ENCODE results near the gene KLHL29.
"Not testable (repeated sequence)": the region's sequence is repeated elsewhere in the genome, so short reads cannot be mapped to it uniquely, and the experiment has no call there.

Gene KLHL29

DNA sequence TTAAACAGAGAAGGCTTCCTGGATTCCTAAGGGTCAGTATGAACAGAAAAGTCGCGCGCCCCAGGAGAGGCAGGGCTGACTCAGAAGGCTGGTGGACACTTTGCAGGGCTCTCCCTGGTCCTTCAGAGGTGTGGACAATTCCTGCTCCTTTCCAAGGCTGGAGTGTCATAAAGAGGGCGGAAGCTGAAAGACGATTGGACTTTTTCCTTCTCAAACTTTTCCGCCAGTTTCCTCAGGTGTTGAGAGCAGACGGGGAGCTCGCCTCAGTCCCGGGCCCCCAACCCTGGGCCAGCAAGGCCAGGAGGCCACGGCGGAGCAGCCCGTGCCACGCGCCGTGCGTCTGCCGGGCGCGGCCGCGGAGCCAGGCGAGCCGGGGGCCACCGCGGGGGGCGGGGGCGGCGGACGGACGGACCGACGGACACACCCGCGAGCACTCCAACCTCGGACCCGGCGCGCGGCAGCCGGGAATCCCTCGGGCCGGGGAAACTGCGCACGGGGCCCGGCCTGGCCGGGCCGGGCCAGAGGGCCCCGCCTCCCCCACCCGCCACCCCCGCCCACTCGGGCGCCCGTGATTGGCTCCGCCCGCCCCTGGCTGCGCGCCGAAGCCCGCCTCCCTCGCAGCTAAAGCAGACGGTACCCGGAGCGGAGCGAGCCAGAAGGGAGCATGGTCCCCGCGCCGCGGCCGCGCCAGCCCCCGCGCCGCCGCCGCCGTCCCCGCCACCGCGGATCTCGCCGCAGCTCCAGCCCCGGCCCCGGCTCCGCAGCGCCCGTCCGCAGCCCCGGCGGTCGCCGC is at the start of gene KLHL29:
KLHL29 (plus strand) TSS at position 629 of the 793 bp plus-strand sequence. CDS start 177,018 bp downstream, outside the sequence.
- peak; percentile 68 for DNase-seq

DNA sequence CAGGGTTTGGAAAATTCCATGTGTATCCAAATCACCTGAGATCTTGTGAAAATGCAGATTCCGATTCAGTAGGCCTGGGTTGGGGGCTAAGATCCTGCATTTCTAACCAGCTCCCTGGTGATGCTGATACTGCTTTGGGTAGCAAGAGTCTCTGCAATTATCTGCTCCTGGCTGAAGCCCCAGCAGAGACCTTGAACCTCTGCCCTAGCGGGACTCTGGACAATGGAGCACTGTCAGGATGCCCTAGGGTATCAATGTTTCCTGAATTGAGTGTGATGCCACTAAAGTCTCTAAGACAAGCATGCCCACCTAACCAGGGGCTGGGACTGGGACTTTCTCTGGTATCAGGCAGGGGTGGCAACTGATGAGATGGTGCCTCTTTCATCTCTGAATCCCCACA is 49.4 kb upstream of the KLHL29 start:
- no peak for DNase-seq

DNA sequence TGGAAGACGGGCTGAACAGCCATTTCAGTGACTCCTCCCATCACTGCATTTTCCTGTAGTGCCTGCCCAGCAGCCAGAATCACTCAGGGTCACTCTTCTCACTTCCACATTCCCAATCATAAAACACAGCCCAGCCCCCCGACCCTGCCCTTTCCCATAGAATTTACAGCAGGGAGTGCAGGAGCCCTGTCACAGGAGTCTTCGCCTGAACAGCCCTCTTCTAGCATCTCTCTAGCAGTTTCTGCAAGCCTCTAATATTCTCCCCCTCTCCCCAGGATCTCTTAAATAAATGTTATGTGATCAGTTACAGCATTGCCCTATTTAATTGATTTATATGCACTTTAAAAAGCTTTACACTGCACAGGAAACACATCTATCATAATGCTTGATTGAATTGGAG is 42.9 kb upstream of the KLHL29 start:
- no peak for DNase-seq

DNA sequence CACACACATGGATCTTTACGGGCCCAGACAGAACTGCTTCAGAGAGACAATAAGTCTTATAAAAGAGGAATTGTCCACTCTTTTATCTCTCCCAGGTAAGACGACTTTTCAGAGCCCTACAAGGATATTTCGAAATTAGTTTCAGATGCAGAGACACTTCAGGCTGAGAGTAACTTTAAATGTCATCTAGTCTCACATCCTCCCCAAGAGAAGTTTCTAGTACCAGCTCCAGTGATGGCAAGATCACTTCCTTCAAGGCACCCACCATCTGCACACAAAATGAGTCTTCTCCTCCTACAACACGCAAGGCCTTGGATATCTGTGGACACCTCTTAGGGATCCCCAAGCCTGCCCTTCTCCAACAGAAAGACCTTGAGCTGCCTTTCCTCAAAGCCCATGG is 39.0 kb upstream of the KLHL29 start:
- DNase-seq: no peak

DNA sequence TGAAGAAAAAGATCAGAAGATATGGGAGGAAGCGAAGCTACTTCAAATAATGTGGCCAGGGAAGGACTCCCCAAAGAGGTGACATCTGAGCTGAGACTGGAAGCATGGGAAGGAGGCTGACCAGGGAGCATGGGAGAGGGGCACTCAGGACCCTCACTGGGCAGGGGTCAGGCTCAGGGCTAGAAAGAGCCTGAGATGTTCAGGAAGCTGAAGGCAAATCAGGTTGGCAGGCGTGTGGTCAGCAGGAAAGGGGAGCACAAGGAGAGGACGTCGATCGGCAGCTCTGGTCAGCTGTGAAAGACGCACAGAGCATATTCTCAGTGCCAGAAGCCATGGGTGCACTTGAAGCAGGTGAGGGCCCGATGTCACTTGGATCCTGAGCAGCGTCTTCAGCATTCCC is 38.2 kb upstream of the KLHL29 start:
- no peak for DNase-seq

DNA sequence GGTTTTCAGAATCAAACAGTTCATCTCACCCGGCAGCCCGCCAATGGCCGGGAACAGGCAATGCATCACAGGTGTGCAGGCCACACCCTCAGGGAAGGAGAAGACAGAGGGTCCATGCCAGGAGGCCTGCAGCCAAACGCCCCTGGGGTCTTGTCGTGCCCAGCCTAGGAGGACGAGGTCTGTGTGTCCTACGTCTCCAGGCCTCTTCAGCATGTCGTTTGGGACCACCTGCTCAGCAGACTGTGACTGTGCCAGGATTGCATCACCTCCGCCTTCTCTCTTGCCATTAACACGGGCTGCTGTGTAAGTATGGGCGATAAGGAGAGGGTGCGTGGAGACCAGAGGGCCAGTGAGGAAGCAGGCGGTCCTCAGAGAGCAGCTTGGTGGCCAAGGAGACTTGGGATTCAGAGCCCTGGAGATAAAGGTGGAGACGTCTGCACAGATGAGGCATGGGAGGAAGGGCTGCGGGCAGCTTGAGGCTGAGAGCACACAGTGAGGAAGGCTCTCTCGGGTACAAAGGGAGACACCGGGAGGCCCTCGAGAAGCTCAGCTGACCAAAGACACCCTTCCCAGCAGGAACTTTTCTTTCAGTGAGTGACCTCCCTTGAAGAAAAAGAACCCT is 37.4 kb upstream of the KLHL29 start:
- DNase-seq: no peak

DNA sequence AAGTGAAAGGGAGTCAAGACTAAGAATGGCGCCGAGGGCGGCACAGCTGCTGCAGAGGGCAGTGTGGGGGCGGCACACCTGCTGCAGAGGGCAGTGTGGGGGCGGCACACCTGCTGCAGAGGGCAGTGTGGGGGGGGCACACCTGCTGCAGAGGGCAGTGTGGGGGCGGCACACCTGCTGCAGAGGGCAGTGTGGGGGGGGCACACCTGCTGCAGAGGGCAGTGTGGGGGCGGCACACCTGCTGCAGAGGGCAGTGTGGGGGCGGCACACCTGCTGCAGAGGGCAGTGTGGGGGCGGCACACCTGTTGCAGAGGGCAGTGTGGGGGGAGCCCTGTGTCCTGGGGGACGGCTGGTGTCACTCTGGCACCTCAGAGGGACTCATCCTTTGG is 36.9 kb upstream of the KLHL29 start:
- not testable (repeated sequence) for DNase-seq

DNA sequence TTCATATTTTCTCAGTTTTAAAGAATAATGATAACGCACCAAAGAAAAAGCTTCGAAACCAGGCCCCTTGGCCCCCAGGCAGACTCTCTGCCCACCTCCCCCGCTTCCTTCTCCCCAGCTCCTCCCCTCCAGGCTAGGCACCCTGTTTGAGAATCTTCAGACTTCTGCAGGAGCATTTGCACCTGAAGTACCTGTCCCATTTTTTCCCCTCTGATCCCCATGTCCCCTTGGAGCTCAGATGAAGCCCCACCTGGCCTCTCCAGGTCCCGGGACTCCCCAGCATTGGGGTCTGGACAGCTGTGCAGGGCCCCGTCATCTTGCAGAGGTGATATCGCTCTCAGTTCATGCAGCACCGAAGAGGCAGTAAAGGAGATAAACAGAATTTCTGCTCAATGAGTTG is 35.5 kb upstream of the KLHL29 start:
- no peak for DNase-seq

DNA sequence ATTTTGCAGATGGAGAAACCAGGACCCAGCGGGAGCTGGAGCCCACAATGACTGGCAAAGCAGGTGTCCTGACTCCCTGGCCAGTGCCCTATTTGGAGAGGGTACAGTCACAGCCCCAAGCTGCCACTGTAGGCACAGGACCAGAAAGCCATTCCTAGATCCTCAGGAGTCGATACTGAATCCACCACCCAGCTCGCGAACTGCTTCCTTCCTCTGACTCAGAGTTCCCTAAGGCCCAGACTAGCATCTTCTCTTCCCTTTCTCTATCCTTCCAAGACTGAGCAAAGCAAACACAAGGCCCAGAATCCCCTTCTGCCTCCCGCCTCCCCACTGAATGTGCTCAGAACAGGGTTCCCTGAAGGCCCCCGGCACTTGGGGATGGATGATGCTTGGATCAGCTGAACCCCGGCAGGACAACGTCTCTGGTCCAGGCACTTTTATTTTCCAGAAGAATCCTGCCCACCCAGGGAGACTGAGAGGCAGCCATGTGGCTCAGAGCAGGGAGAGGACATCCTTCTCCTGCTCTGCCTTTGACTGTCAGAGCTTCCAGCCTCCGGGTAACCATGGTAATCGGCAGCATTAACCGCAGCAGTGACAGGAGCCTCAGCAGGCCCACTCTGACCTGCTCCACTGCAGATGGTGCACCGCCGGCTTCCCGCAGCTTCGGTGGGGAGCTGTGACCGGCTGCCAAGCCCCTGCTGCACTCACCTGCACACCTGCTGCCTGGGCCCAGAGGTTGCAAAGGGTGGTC is 34.8 kb upstream of the KLHL29 start:
- DNase-seq: no peak

DNA sequence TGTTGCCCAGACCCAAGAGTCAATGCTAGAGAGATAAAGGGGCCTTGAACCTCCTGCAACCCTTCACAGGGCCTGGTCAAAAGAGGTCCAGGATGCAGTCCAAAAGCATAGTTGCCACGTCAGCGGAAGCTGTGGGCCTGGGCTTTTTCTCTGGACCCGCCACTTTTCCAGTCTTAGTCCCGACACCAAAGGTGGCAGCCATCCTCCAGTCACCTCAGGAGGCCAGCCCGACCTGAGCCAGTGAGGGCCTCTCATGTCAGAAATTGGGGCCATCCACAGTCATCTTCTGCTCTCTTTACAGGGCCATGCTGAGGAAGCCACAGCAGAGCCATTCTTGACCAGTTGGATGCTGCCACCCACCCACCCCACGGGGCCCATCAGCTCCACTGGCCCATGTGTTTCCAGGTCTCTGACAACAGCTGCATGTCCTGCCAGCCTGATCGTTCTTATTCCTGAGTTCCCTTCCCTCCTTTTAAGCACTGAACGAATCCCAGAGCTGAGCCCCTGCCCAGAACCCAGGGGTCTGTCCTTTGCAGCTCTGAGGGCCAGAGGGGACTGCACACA is 34.1 kb upstream of the KLHL29 start:
- DNase-seq: no peak

DNA sequence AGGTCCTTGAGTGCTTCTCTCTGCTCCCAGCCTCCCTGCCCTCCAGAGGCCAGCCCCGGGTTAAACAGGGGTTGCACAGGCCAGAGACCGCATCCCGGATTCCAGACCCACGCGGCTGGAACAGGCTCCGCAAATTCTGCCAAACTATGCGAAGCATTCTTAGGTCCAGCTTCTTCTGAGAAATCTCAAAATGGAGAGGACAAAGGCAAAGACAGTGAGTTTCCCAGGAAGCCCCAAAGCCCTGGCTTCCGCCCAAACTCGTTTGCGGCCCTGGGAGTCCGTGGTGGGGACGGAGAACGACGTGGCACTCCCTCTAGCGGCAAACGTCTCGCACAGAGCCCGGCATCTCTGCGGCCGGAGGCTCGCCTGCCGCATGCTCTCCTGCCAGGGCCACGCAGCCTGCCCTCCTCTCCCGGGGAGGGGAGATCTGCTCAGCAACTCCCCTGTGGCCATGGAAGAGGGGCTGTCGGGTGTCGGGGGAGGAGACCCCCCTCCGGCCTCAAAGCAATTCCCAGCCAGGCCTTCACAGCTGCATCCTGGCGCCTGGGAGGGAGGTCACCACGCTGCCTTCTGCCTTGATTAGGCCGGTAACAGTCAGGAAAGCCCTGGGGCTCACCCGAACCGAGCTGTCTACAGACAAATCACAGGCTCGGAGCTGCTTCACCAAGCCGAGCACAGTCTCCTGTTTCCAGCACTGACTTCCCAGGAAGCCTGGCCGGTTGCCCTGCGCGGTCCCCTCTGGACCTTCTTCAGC is 33.4 kb upstream of the KLHL29 start:
- peak; percentile 60 for DNase-seq

DNA sequence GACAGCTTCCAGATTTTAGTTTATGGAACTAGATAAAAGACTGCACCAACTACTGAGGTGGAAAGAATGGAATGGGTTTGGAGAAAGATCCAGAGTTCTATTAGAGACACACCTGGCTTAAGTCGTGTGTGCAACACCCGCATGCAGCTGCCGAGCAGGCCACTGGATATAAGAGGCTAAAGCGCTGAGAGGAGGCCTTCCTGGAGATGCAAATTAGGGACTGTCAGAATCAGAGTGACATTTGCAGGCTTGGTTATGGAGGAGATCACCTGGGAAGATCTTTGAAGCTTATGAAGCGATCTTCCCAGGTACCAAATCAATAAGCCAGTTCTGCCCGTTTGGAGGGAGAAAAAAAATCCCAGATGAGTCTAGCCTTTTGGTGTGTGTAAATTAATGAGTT is 30.4 kb upstream of the KLHL29 start:
- DNase-seq: no peak

DNA sequence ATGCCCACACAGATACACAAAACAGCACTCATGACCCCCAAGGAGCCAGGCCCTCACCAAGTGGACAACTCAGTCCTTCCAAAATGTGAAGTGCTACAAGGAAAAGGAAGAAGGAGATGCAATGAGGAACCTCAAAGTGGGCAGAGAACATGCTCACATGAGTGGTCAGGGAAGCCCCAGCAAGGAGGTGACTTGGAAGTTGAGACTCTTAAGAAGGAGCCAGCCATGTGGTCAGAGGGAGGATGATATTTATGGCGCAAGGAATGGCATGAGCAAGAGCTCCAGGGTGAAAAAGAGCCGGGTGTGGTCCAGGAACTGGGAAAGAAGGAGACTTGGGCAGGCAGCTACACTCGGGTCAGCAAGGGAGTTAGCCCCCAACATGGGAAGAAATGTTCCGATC is 30.0 kb upstream of the KLHL29 start:
- DNase-seq: no peak

DNA sequence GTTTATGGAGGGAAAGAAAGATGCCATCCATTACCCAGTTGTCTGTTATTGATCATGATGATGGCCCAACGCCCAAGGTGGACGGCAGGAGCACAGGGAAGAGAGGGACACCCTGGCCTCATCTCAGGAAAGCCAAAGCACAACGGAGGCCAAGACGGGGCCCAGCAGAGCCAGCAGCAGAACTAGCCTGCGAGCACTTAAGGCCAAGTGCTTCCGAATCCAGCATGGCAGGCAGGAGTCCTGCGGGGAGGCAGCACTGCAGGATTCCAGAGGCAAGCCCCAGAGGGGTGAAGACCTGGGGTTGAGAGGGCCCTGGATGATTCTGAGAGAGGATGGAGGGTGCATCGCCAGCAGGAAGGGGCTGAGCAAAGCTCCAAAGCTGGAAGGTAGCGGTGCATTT is 28.3 kb upstream of the KLHL29 start:
- no peak for DNase-seq

DNA sequence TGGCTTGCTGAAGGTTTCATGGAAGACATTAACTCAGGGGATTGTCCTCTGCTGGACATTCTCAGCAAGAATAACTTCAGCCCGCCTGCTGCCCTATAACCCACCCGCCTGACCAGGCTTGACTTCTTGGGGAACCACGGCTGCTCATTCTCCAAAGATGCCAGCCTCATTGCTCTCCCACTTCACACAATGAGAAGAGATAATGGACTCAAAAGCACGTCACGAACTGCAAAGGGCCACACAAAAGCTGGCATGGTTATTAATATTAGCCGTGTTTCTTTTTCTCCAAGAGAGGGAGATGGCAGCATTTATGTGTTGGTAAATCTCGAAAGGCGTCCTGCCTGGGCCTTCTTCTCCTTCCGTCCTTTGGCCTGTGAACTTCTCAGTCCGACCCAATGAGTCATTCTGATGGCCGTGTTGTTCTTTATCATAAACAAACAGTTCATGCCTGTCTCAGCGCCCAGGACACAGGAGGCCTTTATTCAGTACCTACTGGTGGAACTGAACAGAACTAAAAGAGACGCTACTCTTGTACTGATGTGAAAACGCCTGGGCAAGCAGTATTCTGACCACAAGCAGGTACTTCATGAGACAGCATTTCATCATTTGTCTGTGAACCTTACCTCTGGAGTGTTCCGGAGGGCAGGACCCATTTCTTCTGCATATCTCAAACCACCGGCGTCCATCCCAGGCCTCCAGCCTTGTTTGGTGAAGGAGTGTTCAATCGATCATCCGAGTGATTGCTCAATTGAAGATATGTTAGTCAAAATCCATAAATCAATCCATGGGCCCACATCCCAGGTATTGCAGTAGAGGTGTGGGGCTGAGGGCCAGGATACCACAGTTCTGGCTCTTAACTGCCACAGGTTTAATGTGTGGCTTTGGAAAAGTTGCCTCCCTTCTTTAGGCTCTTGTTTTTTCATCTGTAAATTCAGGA is 25.1 kb upstream of the KLHL29 start:
- no peak for DNase-seq

DNA sequence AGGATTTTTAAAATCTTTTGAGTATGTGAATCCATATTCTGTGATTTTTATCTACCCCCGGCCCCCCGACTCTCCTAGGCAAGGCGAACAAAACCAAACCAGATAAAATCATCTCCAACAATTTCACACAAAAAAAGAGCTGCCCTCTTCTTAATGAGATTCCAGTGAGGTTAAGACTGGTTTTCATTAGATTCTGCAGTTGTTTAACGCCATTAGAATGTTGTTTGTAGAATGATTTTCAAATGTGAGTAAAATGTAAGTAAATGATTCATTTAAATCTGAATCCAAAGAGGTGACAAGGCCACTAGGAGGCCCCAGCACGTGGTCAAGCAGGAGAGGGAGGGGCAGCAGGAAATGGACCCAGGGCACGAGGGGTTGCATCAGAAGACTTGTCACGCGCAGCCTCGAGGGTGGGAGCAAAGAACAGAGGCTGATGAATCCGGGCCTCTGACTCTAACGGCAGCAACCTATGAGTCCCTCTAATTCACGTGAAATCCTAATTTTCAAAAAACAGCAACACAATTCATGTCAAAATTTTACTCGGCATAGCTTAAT is 24.3 kb upstream of the KLHL29 start:
- no peak for DNase-seq

DNA sequence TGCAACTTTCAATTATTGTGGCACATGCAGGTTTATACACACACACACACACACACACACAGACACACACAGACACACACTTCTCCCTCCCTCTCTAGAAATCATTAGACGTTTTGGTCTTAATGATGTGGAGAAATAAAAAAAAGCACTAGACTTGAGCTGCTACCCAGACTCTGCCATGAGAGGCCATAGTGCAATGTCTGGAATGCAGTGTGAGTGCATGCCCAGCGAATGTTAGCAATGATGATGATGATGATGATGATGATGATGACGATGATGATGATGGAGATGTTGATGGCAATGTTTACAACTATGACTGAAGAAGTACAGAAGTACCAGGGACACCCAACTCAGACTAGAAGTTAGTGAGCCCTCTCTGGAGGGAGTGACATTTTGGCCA is 23.8 kb upstream of the KLHL29 start:
- no peak for DNase-seq

DNA sequence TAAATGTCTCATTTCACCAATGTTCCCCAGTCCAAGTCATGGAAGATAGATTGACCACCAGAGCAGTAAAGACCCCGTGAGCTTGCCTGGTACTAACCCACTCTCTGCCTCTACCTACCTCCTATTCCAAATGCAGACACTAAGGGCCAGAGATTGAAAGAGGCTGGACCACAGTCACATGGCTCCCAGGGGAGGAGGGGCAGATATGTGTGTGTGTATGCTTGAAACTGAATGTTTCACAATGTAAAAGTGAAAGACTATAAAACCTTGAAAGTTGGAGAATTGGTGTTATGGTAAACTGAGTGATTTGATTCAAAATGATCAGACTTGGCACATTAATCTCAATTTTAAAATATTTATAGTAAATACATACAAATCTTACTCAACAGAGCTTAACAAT is 21.7 kb upstream of the KLHL29 start:
- DNase-seq: no peak

DNA sequence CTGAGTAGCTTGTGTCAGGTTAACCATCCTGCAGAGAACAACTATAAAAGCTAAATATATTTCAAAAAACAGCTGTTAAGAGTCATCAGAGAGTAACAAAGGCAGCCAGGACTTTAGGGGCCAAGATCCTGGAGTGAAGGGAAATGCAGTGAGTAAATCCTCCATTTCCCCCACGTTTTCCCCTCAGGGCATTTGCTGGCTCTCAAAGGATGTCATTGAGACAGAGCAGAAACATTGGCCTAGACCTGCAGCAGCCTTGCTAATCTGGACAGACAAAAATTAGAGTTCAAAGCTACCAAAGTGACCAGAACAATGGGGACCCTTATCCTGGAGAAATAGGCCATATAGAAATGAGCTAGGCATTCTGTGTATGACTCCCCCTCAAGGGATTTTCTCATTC is 21.1 kb upstream of the KLHL29 start:
- DNase-seq: no peak

DNA sequence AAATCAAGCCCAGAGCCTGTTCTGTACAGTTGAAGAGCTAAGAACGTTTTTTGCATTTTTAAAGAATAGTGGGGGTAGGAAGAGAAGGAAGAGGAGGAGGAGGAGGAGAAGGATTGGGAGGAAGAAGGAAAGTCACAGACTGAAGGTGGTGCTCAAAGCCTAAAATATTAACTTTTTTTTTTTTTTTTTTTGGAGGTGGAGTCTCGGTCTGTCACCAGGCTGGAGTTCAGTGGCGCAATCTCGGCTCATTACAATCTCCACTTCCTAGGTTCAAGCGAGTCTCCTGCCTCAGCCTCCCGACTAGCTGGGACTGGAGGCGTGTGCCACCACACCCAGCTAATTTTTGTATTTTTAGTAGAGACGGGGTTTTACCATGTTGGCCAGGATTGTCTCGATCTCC is 18.3 kb upstream of the KLHL29 start:
- DNase-seq: no peak

DNA sequence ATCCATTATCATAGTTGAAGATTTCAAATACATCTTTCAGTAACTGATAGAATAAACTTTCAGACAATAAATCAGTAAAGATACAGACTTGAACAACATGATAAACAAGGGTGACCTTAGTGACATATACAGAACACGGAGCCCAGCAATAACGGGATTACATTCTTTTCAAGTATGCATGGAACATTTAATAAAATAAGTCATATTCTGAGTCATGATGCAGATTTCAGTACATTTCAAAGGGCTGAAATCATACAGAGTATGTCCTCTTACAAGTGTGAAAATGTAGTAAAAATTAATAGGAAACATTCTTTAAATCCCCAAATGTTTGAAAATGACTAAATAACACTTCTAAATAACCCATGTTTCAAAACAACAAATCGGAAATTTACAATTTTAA is 17.2 kb upstream of the KLHL29 start:
- no peak for DNase-seq

DNA sequence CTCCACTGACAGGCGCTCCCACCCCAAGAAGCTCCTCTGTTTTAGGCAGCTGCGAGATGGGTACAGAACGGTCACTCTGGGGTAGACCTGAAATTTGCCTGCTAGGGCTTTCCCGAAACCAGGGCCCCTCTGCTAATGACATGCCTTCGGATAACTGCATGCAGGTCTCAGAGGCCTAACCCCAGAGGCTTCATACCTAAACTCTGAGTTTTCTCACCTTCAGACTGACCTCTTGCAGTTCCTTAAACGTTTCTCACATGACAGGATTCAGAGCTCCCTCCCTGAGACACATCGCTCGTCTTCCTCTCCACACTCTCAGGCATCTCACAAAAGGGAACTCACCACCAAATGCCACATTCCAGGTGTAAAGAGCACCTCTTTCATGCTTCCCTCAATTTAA is 11.3 kb upstream of the KLHL29 start:
- no peak for DNase-seq
